NCI-H748 (cell line): ENCODE measurements around the gene AKAP4.

ENCODE experiments used
- DNase-seq: peaks from one replicate; lab custom pipeline; 2025; ENCODE audit not compliant: unreplicated experiment; lab: John Stamatoyannopoulos, UW

Gene AKAP4, protein sequence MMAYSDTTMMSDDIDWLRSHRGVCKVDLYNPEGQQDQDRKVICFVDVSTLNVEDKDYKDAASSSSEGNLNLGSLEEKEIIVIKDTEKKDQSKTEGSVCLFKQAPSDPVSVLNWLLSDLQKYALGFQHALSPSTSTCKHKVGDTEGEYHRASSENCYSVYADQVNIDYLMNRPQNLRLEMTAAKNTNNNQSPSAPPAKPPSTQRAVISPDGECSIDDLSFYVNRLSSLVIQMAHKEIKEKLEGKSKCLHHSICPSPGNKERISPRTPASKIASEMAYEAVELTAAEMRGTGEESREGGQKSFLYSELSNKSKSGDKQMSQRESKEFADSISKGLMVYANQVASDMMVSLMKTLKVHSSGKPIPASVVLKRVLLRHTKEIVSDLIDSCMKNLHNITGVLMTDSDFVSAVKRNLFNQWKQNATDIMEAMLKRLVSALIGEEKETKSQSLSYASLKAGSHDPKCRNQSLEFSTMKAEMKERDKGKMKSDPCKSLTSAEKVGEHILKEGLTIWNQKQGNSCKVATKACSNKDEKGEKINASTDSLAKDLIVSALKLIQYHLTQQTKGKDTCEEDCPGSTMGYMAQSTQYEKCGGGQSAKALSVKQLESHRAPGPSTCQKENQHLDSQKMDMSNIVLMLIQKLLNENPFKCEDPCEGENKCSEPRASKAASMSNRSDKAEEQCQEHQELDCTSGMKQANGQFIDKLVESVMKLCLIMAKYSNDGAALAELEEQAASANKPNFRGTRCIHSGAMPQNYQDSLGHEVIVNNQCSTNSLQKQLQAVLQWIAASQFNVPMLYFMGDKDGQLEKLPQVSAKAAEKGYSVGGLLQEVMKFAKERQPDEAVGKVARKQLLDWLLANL

DNA sequence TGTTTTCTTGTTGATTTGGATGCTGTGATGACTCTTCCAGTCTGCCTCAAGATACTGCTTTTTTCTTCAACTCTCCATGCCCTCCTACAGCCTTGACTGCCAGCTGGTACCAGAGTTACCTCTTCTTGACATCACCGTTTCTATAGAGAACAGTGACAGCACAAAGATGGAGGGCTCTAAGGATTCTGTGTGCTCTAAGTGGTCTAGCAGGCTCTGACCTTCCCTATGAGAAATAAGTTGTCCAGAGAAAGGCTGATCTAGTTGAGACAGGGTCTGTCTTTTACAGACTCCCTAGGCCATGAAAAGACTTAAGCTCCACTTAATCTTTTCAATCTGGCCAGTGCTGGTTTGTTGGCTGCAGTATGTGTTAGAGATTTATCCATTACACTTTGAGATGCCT is at the start of gene AKAP4:
AKAP4 (minus strand) TSS at position 101 of the 400 bp plus-strand sequence. CDS start 118 bp downstream, outside the sequence.
- no peak for DNase-seq

DNA sequence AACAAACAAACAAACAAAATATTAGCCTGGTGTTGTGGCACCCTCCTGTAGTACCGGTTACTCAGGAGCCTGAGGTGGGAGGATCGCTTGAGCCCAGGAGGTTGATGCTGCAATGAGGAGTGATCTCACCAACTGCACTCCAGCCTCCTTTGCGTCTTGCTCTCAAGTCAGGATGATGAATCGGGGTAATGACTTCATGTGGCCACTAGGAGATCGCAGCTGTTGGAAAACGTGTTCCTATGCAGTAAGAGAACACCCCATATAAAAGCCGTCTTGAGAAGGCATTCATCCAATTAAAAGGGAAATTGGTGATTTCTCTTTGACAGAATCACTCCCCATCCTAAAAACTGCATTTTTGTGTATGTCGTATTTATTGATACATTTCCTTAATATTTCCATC is 10.7 kb upstream of the AKAP4 start:
- DNase-seq, result peak; percentile 13

DNA sequence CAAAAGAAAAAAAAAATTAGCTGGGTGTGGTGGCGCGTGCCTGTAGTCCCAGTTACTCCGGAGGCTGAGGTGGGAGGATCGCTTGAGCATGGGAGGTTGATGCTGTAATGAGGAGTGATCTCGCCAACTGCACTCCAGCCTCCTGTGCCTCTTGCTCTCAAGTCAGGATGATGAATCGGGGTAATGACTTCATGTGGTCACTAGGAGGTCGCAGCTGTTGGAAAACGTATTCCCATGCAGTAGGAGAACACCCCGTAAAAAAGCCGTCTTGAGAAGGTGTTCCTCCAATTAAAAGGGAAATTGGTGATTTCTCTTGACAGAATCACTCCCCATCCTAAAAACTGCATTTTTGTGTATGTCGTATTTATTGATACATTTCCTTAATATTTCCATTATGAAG is 5.9 kb upstream of the AKAP4 start:
- DNase-seq, result no peak

DNA sequence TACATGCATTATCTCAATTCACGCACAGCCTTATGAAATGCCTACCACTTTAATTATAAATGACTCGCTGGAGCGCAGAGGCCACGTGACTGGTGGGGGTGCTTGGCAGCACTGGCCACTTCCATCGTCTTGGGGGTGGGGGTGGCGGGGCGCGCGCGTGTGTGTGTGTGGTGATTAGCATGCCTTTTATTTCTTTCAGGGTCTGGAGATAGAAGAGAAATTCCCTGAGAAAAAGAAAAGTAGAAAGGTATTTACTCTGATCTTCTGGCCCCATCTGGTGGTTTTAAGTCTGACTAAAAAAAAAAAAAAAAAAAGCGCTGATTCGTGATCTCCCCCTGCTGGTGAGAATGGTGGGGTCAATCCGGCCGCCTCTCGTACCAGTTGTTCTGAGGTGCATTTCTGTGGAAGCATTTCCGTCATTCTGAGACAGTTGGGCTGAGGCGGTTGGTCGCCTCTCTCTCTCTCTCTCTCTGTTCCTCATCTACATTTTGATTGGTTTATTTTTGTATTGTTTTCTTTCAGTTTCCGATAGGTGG is 3.6 kb upstream of the AKAP4 start, which contains the start of gene CCNB3:
CCNB3 (plus strand) TSS at position 402 of the 536 bp plus-strand sequence. CDS start 80,399 bp downstream, outside the sequence.
- DNase-seq, result peak; percentile 77

DNA sequence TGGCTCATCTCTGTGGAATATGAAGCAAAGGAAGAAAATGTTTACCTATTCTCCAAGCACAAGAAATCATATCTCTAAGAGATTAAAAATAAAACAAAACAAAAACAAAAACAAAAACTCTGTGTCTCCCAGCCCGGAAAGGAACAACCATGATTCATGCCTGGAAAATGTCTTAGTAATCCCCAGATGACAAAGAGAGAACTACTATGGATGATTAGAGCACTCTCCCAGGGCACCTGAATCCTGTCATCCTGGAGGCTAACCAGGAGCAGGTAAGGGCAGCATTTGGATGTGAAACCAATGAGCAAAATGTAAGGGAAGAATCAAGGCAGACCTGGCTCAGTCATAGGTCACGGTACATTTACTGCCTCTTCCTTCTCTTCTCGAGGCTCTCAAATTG is 1.7 kb upstream of the AKAP4 start:
- no peak for DNase-seq

DNA sequence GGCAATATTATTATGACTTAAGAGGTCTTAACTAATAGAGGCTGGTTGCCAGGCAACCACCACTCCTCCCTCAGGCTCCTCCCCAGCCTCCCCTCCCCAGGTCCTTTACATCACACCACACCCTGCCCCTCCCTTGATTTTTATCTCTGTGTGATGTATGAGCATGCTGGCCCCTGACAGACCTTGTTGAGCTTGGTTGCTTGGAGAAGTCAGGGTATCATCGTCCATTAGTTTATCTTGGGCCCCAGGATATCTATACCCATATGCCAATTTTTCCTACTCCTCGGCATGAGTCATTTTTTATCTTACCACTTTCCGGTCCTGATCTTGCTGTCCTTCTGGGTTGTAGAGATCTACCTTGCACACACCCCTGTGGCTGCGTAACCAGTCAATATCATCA is 2.5 kb downstream of the AKAP4 start:
- peak; percentile 48 for DNase-seq

DNA sequence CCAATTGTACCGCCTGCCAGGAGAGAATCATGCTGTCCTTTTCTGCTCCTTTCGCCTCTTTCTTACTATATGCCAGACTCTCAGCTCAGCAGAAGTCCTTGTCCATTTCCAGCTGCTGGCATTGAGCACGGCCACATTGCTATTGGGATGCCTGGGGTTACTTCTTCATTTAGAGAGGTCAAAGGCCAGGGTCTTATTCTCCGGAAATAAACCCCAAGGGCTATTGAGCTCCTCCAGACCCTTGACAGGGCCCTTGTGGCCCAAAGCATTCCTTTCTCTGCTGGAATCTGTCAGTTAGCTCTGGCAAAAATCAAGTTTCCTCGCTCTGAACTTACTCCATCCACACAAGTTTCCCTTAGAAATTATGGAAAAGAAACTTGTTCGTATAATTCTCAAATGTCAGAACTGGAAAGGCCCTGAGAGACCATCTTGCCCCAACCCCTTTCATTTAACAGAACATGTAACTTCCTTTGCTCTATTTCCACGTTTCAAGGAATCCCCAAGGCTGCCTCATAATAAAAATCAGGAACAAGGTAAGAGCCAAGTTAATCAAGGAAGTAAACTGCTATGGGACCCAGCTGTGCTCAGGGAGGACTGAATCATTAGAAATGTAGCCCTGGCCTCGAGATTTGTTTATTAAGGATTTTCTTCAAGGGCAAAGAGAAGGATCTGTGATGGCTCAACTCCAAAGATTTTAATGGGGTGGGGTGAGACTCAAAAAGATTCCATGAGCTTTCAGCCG is 11.8 kb downstream of the AKAP4 start:
- no peak for DNase-seq

DNA sequence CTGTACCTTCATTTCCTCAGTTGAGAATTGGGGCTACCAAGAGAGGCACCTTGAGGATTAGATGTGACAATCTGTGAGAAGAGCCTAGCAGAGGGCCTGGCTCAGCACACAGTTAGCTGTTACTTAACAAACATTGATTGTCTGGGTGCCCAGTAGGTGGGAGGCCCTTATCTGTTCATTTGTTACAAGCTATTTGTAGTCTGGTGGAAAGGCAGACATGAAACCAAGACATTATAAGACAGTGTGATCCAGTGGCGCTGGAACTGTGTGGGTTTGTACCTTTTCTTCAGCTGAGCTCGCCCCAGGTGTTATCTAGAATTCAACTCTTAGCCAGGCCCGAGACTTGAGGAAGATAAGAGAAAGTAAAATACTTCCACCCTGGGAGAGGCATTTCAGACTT is 16.9 kb downstream of the AKAP4 start:
- DNase-seq, result no peak

DNA sequence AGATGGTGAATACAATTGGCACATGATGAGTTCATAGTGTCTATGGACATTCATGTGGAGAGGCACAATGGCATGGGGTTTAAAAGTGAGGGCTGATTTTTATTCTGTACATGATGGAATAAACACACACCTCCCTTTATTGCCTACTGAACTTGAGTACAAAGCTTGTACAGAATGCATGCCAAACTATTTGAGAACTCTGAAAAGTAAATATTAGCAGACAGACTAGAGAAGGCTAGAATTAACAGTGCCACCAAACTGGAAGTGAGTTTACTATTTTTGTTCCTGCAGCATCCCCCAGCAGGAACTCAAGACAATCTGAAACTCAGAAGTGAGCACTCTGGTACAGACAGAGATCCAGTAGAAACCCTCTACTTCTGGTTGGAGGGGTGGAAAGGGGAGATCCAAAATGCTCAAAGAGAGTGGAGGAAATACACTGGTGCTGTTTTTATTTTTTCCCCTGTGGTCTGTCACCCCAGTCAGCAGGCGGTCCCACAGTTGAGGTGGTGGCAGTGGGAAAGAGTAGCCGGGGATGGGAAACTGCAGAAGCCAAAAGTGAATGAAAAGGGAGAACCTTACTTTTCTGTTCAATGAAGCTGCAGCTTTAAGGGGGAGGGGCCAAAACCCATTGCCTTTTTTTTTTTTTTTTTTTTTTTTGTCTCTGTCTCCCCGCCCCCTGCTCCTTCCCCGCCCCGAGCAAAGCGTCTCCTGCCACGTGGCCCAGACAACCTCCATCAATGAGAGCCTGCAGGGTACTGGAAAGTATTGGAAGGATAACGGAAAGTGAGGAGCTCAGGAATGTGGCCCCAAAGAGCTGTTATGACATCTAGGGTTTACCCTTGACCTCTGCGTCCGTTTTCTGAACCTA is 20.5 kb downstream of the AKAP4 start:
- DNase-seq, result no peak

DNA sequence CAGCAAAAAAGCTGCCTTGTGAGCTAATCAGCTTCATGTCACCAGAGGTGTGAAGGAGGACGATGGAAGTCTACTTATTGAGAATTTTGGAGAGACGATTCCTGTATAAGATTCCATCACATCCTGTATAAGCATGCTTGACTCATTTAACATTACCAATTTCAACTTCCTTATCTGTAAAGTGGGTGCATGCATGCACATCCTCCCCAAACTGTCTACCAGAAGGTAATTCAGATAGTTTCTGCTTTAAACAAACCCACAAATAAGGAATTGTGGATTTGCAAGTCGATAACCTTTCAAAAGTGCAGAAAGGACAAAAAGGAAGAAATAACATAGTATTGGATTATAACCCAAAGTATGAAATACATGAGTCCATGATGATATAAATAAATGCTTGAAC is 31.1 kb downstream of the AKAP4 start:
- DNase-seq, result no peak

DNA sequence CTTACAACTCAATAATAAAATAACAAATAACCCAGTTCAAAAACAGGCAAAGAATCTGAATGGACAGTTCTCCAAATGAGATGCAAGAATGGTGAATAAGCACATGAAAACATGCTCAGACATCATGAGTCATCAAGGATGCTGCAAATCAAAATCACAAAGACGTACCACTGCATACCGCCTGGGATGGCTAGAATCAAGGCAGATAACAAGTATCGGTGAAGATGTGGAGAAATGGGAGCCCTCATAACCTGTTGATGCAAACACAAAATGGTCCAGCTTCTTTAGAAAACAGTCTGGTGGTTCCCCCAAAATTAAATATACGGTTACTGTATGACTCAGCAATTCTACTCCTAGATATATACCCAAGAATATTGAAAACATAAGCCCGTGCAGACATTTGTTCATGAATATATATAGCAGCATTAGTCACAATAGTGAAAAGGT is 32.5 kb downstream of the AKAP4 start:
- DNase-seq, result no peak

DNA sequence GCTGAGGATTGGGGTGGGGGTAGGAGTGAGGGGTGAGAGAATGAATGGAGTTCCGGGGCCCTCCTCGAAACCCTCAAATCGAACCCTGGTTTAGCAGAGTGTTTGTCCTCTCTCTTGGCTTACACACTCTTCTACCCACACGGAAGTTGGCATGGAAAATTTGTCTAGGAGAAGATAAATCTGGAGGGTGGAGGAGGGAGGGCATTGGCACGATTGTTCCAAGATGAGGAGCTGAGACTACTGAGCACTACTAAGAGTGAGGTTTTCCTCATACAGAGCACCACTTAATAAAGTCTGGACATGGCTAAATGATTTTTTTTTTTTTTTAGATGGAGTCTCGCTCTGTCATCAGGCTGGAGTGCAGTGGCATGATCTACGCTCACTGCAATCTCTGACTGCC is 33.4 kb downstream of the AKAP4 start:
- no peak for DNase-seq

DNA sequence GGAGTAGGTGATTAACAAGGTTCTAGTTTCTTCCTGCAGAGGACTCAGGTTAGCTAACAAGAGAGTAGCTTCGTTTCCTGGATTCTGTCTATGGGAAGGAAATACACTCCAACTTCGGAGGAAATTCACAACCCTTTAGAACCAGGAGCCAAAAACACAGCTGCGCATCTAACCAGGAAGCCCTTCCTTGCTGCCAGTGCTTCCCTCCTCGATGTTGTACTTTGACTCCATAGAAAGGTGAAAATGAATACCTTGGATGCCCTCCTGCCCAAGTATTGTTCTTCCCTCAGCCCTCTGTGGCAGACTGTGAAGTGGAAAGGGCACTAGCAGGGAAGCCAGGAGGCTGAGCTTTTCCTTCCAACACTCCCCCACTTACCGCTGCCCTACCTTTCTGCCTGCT is 35.1 kb downstream of the AKAP4 start:
- no peak for DNase-seq

DNA sequence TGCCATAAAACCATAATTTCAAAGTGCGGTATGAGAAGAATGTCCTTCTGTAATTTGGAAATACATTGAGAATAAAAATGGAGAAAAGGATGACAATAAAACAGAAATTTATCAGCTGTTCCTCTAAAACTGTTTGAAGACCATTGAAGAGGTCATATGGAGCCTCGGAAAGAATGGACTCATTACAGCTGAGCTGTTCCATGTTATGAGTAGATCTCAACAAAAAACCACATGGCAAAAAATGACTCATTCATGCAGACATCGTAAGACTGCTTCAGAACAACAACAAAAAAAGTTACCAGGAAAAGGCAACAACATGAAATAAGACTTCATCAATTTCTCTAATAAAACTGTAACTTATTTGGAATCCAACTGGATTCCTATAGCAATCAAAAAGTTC is 39.7 kb downstream of the AKAP4 start:
- no peak for DNase-seq

DNA sequence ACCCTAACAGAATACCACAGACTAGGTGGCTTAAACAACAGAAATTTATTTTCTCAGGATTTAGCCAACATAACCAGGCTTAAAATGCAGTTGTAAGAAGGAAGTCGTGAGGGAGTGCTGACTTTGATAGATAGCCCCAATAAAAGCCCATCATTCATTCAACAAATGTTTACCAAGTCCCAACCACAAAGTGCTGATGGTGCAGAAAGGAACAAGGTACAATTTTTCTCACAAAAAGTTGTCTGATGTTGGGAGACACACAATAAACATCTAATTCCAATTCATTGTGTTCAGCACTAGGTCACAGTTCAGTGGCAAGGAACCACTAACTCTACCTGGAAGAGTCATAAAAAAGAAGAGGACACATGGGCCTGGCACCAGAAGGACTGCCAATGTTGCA is 42.2 kb downstream of the AKAP4 start:
- no peak for DNase-seq

DNA sequence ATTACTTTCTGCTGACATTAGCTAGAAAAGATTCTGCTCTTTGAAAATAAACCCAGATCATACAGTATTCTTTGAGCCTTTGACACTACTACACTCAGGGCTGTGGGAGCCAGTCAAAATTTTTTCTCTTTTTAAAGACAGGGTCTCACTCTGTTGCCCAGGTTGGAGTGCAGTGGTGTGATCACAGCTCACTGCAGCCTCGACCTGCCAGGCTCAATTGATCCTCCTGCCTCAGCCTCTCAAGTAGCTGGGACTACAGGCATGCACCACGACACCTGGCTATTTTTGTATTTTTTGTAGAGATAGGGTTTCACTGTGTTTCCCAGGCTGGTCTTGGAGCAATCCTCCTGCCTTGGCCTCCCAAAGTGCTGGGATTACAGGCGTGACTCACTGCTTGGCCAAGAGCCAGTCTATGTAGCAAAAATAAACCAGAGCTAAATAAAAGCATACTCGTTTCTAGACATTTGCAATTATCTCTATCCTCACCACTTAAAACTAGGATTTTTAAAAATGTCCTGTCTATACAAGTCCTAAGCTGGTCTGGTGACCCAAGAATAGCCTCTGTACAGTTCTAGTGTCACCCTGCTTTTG is 43.2 kb downstream of the AKAP4 start:
- DNase-seq, result no peak

DNA sequence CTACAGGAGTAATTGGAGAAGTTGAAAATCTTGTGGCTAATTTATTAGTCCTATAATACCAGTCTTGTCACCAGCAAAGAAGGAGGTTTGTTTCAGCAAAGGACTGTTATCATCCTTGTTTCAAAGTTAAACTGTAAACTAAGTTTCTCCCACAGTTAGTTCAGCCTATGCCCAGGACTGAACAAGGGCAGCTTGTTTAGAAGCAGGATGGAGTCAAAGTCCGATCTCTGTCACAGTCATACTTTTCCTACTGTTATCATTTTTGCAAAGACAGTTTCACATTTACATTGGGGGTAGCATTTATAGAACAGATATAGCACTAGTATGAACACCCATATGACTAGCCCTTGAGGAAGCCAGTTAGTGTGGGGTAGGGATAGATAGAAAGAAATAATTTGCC is 46.4 kb downstream of the AKAP4 start:
- DNase-seq, result no peak

DNA sequence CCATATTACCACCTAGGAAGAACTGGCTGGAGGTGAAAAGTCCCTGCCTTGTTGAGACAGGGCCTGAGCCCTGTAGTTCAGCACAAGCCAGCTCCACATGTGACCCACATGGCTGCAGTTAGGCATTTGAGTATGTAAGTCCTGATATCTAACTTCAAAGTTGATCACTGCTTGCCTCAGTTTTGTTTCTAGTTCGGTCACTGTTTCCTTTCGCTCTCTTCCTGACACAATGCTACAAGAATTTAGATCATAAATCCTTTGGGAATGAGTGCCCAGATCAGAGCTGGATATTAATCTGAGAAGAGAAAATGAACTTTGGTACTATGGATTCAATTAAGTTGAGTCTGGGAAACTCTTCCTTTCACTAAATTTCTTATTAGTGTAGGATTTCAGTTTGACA is 48.4 kb downstream of the AKAP4 start:
- DNase-seq, result no peak

DNA sequence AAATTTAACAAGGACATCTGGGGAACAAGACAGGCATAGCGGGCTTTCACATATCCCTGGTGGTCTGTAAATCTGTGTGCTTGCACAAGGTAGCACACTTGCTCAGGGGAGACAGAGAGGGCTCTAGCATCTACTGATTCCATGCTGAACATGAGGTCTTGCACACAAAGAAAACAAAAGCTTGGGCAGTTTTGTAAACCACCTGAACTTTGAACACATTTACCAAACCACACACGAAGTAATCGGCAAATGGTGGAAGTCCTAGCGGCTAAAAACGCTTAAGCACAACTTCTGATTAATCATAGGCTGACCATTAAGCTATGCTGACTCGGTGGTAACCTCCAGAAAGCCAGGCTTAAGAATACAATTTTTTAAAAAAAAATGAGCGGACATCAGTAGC is 52.8 kb downstream of the AKAP4 start:
- no peak for DNase-seq
